GM23338 (cell line): Measurements from ENCODE around the gene TAF9B. TPM values are rescaled to one million over a fixed set of nuclear protein-coding genes. Genes with fewer than 3 reads are reported as not detected.

Experiments used
- ATAC-seq: fragments of 200-7000 bp; cut with Tn5 transposase; 3 replicates; pipeline ENCODE4 v1.9.1; 2020
- DNase-seq: peaks from one replicate; pipeline ENCODE4 v3.0.0-alpha.2; 2015; ENCODE audit warnings: low spot score
- H2AFZ ChIP-seq: fragments of 200-600 bp; sonication (generic); 2 replicates; pipeline ENCODE4 v1.8.0; 2016; ENCODE audit warnings: antibody characterized with exemption, mild to moderate bottlenecking, moderate library complexity
- H3F3A ChIP-seq: fragments of 200-600 bp; sonication (generic); replicated peaks from 2 replicates; pipeline ENCODE4 v1.8.0; 2017; ENCODE audit warnings: antibody characterized with exemption, mixed run types, low read depth
- H3K27ac ChIP-seq: fragments of 200-600 bp; sonication (generic); 2 replicates; pipeline ENCODE4 v1.6.1; 2016; ENCODE audit warnings: low read depth
- H3K27me3 ChIP-seq: fragments of 200-600 bp; sonication (generic); 2 replicates; pipeline ENCODE4 v1.8.0; 2016; ENCODE audit warnings: mild to moderate bottlenecking, mixed run types, moderate library complexity; ENCODE audit not compliant: insufficient read depth
- H3K36me3 ChIP-seq: fragments of 200-600 bp; sonication (generic); 2 replicates; pipeline ENCODE4 v1.8.0; 2016; ENCODE audit warnings: mild to moderate bottlenecking; ENCODE audit not compliant: insufficient read depth
- H3K4me1 ChIP-seq: fragments of 200-600 bp; sonication (generic); 2 replicates; pipeline ENCODE4 v1.8.0; 2016; ENCODE audit warnings: mild to moderate bottlenecking, moderate library complexity; ENCODE audit not compliant: insufficient read depth
- H3K4me2 ChIP-seq: fragments of 200-600 bp; sonication (generic); 2 replicates; pipeline ENCODE4 v1.7.1; 2017; ENCODE audit warnings: mixed run types
- H3K4me3 ChIP-seq: fragments of 200-600 bp; sonication (generic); 2 replicates; pipeline ENCODE4 v1.6.1; 2016; ENCODE audit warnings: mixed run types
- H3K79me2 ChIP-seq: fragments of 200-600 bp; sonication (generic); replicated peaks from 2 replicates; pipeline ENCODE4 v1.8.0; 2017; ENCODE audit warnings: mild to moderate bottlenecking; ENCODE audit not compliant: insufficient read depth
- H3K9me2 ChIP-seq: fragments of 200-600 bp; sonication (generic); 2 replicates; pipeline ENCODE4 v1.8.0; 2017; ENCODE audit not compliant: insufficient read depth
- H4K20me1 ChIP-seq: fragments of 200-600 bp; sonication (generic); replicated peaks from 2 replicates; pipeline ENCODE4 v1.8.0; 2017; ENCODE audit warnings: mild to moderate bottlenecking; ENCODE audit not compliant: insufficient read depth
- H3K27ac Mint-ChIP-seq: 2 replicates; pipeline ENCODE4 v1.8.0; 2020; ENCODE audit warnings: inconsistent platforms, mild to moderate bottlenecking, moderate library complexity, mixed read lengths
- H3K27me3 Mint-ChIP-seq: 3 replicates; pipeline ENCODE4 v1.8.0; 2022; ENCODE audit warnings: low read depth, mild to moderate bottlenecking, moderate library complexity, mixed read lengths, inconsistent platforms; ENCODE audit not compliant: insufficient read depth, poor library complexity
- H3K36me3 Mint-ChIP-seq: 3 replicates; pipeline ENCODE4 v1.8.0; 2021; ENCODE audit warnings: low read depth, mild to moderate bottlenecking, inconsistent platforms, moderate library complexity, mixed read lengths
- H3K4me1 Mint-ChIP-seq: 3 replicates; pipeline ENCODE4 v1.8.0; 2020; ENCODE audit warnings: mild to moderate bottlenecking, inconsistent platforms, mixed read lengths
- H3K4me3 Mint-ChIP-seq: 3 replicates; pipeline ENCODE4 v1.8.0; 2021; ENCODE audit warnings: moderate library complexity, mild to moderate bottlenecking, inconsistent platforms, mixed read lengths
- H3K9me3 Mint-ChIP-seq: 3 replicates; pipeline ENCODE4 v1.8.0; 2020; ENCODE audit warnings: moderate library complexity, mild to moderate bottlenecking, inconsistent platforms, mixed read lengths
- EZH2 ChIP-seq: fragments of 200-600 bp; sonication (generic); IDR thresholded peaks from one replicate; pipeline ENCODE4 v1.8.0; 2017; ENCODE audit warnings: antibody characterized with exemption, mild to moderate bottlenecking, low read depth; ENCODE audit not compliant: unreplicated experiment
- EZH2phosphoT487 ChIP-seq: fragments of 200-600 bp; sonication (generic); IDR thresholded peaks from one replicate; pipeline ENCODE4 v1.8.1; 2018; ENCODE audit warnings: antibody characterized with exemption; ENCODE audit not compliant: unreplicated experiment
- REST ChIP-seq: IDR thresholded peaks from one replicate; pipeline ENCODE4 v1.6.1; 2018; ENCODE audit warnings: antibody characterized with exemption; ENCODE audit not compliant: unreplicated experiment
- STAT1 ChIP-seq: IDR thresholded peaks from one replicate; pipeline ENCODE4 v1.6.1; 2016; ENCODE audit warnings: antibody characterized with exemption; ENCODE audit not compliant: unreplicated experiment
- ZNF114 ChIP-seq: fragments of 250-450 bp; sonication (Bioruptor Pico); IDR thresholded peaks from 2 replicates; pipeline ENCODE4 v1.5.0; 2020; ENCODE audit warnings: mild to moderate bottlenecking, moderate library complexity
- ZNF331 ChIP-seq: fragments of 250-450 bp; sonication (Bioruptor Pico); IDR thresholded peaks from 2 replicates; pipeline ENCODE4 v1.5.0; 2020; ENCODE audit warnings: low read depth, mild to moderate bottlenecking, moderate library complexity
- polyA plus RNA-seq: library from polyadenylated mRNA; unstranded; fragments of >200 nt; fragmentation: Nextera tagmentation; extraction: Ambion mirVana; gene quantifications from 2 replicates; pipeline ENCODE4 v1.2.1, GENCODE V29; 2016
- total RNA-seq: library from RNA; depleted of rRNA; stranded (reverse); fragments of >200 nt; shearing (Covaris generic); gene quantifications from 2 replicates; pipeline ENCODE4 v1.2.3, GENCODE V29; 2014
- TF ChIP-seq, protein P1 (sequence below): fragments of 250-450 bp; sonication (Bioruptor Pico); IDR thresholded peaks from 2 replicates; pipeline ENCODE4 v1.5.0; 2020; ENCODE audit warnings: mild to moderate bottlenecking, moderate library complexity

The TAF9B gene
- total and polyA plus RNA-seq, 2 experiments from 2014 or later: 23.1 to 37.8 TPM

DNA sequence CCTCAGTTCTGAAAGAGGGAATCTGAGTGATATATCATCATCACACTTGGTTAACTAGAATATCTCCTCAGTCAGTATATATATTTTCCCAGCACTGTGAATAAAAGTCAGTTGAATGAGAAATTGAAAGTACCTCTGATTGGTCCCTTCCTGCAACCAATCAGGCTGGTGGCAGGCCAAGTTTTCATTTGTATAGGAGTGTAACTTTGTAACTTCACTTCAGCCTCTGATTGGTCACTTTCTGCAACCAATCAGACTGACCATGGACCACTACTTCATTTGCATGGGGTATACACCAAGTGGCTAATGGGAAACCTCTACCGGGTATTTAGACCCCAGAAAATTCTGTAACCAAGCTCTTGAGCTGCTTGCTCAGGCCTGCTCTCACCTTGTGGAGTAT lies 37.4 kb downstream of the TAF9B start (continued):
- TF ChIP-seq ZNF114 (CRISPR knock-in tag): no peak
- TF ChIP-seq REST: no peak

DNA sequence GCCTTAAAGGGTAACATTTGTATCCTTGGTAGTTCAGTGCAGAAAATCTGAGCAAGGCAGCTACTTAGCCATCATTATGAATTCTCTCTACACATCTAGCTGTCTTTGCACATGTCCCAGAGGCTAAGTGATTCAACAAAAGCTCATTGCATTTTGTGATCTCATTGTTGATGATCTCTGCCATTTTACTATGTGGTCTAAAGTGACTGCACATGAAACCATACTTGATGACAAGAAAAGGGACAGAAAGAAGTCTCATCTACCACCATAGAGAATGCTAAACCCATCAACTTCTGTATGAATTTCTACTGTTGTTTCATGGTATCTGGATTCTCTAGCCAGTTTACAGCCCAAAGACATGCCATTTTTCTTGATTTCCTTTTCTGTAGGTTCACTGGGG lies 41.3 kb downstream of the TAF9B start:
- DNase-seq: no peak
- Histone ChIP-seq H3K79me2 (no peaks in the 10 kb centered on the region), H3F3A (0 out of 2 replicates have a peak, but pooled peaks cover 3% of the 10 kb centered on the region), H3K27ac (no peak overlapping the region), H3K4me2 (no peak overlapping the region), H3K4me1 (no peaks in the 10 kb centered on the region), H2AFZ (no peak overlapping the region), H3K4me3 (no peak overlapping the region), H3K27me3 (no peaks in the 10 kb centered on the region), H3K9me2 (no peaks in the 10 kb centered on the region), H3K36me3 (no peaks in the 10 kb centered on the region), H4K20me1 (no peaks in the 10 kb centered on the region)
- H3K27me3 Mint-ChIP-seq: no peaks in the 10 kb centered on the region
- H3K9me3 Mint-ChIP-seq: no peaks in the 10 kb centered on the region
- no peak overlapping the region for H3K27ac Mint-ChIP-seq
- TF ChIP-seq STAT1: no peak
- no peak for TF ChIP-seq ZNF331 (CRISPR knock-in tag)
- TF ChIP-seq, protein P1, sequence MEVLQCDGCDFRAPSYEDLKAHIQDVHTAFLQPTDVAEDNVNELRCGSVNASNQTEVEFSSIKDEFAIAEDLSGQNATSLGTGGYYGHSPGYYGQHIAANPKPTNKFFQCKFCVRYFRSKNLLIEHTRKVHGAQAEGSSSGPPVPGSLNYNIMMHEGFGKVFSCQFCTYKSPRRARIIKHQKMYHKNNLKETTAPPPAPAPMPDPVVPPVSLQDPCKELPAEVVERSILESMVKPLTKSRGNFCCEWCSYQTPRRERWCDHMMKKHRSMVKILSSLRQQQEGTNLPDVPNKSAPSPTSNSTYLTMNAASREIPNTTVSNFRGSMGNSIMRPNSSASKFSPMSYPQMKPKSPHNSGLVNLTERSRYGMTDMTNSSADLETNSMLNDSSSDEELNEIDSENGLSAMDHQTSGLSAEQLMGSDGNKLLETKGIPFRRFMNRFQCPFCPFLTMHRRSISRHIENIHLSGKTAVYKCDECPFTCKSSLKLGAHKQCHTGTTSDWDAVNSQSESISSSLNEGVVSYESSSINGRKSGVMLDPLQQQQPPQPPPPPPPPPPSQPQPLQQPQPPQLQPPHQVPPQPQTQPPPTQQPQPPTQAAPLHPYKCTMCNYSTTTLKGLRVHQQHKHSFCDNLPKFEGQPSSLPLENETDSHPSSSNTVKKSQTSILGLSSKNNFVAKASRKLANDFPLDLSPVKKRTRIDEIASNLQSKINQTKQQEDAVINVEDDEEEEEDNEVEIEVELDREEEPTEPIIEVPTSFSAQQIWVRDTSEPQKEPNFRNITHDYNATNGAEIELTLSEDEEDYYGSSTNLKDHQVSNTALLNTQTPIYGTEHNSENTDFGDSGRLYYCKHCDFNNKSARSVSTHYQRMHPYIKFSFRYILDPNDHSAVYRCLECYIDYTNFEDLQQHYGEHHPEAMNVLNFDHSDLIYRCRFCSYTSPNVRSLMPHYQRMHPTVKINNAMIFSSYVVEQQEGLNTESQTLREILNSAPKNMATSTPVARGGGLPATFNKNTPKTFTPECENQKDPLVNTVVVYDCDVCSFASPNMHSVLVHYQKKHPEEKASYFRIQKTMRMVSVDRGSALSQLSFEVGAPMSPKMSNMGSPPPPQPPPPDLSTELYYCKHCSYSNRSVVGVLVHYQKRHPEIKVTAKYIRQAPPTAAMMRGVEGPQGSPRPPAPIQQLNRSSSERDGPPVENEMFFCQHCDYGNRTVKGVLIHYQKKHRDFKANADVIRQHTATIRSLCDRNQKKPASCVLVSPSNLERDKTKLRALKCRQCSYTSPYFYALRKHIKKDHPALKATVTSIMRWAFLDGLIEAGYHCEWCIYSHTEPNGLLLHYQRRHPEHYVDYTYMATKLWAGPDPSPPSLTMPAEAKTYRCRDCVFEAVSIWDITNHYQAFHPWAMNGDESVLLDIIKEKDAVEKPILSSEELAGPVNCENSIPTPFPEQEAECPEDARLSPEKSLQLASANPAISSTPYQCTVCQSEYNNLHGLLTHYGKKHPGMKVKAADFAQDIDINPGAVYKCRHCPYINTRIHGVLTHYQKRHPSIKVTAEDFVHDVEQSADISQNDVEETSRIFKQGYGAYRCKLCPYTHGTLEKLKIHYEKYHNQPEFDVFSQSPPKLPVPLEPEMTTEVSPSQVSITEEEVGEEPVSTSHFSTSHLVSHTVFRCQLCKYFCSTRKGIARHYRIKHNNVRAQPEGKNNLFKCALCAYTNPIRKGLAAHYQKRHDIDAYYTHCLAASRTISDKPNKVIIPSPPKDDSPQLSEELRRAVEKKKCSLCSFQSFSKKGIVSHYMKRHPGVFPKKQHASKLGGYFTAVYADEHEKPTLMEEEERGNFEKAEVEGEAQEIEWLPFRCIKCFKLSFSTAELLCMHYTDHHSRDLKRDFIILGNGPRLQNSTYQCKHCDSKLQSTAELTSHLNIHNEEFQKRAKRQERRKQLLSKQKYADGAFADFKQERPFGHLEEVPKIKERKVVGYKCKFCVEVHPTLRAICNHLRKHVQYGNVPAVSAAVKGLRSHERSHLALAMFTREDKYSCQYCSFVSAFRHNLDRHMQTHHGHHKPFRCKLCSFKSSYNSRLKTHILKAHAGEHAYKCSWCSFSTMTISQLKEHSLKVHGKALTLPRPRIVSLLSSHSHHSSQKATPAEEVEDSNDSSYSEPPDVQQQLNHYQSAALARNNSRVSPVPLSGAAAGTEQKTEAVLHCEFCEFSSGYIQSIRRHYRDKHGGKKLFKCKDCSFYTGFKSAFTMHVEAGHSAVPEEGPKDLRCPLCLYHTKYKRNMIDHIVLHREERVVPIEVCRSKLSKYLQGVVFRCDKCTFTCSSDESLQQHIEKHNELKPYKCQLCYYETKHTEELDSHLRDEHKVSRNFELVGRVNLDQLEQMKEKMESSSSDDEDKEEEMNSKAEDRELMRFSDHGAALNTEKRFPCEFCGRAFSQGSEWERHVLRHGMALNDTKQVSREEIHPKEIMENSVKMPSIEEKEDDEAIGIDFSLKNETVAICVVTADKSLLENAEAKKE: no peak
- no peak for TF ChIP-seq EZH2phosphoT487
- no peak for TF ChIP-seq EZH2
- H3K4me3 Mint-ChIP-seq: no peak overlapping the region
- ATAC-seq: no peak
- H3K4me1 Mint-ChIP-seq: peaks cover 5% of the 10 kb centered on the region
- H3K36me3 Mint-ChIP-seq: no peaks in the 10 kb centered on the region
